Hippocampal formation (tissue), 2 donors: ENCODE measurements around the gene SNX33.
"Not testable (repeated sequence)": the region's sequence is repeated elsewhere in the genome, so short reads cannot be mapped to it uniquely, and the experiment has no call there.

Experiments used
- DNase-seq, 2 donors: peaks; one replicate each; lab custom pipeline; 2025; lab: John Stamatoyannopoulos, UW

Gene SNX33

DNA sequence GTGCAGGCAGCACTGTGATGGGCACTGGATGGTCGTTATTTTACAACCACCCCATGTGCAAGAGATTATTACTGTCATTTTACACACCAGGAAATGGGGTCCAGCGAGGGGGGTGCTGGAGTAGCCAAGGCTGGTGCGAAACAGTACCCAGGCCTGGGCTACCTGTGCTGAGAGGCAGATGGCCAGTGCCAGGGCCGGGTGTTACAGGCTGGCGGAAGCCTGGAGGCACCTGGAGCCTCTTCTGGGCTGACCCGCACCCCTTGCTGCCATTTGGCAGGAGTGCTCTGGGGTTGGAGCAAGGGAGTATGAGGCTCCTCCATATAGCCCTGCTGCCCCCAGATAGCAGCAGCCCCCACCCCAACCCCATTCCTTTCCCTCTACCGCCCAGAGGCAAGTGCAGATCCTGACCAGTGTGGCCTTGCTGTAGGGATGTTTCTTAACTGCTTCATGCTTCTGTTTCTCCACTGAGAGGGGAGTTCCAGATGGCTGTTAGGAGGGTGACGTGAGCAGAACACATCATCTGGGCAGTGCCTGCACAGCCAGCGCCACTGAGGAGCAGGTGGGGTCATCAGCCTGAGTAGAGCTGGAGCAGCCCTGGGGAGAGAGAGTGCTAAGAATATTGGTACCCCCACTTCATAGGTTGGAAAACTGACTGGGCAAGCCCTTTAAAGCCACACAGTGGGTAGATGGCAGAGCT, 15.3 kb downstream of the SNX33 start:
- DNase-seq: no peak

DNA sequence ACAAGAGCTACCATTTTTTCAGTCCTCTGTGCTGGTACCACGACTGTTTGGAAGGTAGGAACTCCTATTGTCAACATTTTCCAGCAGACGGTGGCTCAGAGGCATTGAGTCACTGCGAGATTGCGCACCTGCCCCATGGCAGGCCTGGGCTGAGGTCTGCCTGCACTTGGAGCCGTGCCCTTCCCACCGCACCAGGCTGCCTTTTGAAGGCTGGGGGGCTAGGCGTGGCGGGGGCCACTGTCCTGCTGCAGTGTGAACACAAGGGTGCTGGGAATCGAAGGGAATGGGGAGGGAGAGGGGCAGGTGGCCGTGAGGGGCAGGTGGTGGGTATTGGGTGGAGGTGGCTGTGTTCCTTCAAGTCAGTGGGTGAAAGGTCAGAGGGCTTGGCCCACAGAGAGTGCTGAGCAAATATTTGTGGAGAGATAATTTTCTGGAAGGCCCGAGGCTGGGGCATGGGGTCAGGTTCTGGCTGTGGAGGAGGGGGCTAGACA, 16.3 kb downstream of the SNX33 start:
- no peak for DNase-seq

DNA sequence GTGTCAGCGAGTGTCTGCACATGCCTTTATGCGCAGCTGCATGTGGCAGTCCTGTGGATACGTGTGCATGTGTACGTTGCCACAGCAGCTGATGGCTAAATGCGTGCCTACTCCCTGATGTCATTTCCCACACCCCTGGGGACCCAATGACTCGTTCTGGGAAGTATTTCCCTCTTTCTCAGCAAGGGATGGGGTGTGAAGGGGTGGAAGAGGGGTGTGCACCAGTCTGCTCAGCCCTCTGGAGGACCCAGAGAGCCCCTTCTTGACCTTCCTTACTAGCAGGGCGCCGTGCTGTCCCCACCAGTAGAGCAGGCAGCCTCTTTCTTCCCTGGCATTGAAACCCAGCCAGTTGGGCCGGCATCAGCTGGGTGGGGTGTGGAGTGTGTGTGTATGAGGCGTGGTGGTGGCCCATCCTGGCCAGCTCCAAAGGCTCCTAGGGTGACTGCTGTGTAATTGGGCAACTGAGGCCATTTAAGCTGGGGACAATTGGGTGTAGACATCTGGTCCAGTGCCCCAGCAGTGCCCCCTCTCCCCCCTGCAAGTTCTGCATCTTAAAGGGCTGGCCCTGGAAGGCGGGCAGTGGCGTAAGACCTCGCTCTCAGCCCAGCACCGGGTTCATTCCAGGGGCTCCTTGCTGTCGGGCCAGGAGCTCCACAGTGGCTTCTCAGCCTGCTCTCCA, 19.2 kb downstream of the SNX33 start:
- DNase-seq: no peak

DNA sequence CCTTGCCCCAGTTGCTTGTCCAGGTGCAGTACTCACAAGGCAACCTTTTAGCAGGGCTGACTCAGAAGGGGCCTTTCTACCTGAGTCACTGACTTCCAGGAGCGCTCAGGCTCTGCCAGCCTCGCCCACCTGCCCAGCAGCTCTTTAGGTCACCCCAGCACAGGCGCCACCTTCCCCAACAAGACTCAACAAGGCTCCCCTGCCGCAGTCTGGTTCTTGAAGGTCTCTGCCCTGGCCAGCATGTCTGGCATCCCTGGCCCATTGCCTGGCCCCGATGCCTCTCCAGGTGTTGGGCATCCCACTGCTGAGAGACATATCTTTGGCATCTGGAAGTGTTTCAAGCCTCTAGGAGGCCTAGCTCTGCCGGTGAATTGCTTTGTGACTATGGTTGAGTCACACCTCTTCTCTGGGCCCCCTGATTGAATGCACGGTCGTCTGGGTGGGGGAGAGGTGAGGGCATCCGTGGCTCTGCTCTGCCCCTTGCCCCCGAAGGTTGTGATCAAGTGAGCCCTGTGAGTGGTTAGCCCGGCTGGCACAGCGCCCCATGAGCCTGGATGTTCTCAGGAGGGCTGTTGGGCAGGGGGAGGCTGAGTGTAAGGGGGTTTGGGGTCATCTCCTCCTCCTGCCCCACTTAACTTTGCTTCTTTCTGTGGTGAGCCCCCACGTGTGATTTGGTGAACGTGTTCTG, 21.6 kb downstream of the SNX33 start:
- DNase-seq: no peak

DNA sequence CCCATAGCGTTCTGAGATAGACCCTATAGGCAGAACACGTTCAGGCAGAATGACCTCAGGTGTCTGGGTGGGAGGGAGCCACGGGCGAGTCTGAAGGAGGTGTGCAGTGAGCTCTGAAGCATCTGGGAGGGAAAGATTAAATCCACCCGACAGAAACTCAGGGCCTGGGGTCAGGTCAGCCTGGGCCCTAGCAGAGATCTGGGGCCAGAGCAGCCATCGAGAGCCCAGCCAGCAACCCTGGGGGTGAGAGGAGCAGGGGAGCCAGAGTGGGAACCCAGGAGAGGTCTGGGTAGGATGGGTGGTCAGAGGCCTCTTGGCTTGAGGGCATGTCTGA, 22.1 kb downstream of the SNX33 start:
- DNase-seq: no peak

DNA sequence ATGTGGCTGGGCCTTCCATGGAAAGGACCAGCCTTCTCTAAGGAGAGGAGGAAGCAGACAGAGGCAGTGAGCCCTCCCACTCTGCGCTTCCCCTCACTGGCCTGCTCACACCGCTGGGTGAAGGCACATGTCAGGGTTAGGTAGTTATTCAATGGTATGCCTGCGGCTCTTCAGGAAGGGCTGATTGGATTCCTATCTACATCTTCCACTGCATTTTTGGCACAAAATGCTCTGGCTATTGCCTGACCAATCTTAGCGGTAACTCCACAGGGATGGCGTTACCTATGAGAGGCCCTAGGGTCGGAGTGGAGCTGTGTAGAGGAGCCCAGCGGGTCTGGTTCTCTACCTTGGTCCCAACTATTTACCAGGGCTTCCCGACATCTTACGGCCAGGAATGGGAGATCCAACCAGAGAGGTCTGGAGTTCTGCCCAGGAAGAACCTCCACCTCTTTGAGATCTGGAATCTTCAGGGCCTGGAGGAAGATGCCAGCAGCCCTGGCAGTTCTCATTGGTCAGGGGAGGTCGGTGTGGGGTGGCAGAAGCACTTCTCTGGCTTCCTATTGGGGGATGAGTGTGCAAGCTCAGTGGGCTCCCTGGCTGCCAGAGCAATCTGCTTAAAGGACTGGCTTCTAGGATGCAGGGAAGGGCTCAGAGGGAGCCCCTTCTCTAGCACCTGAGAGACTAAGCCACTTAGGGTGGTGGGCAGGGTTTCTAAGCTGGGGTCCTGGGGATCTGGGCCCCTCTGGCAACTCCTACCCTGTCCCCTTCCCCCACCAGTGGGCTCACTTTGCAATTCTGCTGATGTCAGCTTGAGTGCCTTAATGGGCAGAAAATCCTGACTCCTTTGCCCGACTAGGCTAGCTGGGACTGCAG, 24.3 kb downstream of the SNX33 start:
- no peak for DNase-seq

DNA sequence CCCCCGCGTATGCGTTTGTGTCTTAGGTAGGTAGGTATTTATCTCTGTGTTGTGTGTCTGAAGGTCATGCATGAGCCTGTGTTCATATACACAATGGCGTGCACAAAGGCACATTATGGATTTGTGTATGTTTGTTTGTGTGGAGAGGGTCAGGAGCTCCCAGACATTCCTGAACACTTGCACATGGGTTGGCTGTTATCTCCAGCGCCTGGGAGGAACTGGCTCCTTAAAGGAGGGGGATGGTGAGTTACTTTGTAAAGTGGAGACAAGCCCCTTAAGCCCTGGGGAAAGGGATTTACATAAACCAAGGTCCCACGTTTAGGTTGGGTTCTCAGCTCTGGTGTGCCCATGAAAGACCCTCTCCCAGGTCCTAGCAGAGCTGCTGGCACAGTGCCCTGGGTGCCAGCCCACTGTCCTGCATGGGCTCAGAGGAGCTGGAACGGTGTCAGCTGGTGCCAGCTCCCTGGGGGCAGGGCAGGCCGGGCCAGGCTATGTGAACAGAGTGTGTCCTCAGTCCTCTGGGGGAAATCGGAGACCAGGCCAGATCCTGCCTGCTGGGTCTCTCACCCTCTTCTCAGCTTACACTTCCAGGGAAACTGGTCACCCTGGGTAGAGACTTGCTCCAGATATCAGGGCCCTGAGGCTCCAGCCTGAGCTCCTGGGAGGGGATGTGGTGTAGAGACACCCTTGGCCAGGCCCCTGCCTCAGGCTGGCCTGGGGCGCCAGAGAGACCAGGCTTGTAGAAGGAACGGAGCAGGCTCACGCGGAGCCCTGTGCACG, 25.1 kb downstream of the SNX33 start:
- DNase-seq: no peak

DNA sequence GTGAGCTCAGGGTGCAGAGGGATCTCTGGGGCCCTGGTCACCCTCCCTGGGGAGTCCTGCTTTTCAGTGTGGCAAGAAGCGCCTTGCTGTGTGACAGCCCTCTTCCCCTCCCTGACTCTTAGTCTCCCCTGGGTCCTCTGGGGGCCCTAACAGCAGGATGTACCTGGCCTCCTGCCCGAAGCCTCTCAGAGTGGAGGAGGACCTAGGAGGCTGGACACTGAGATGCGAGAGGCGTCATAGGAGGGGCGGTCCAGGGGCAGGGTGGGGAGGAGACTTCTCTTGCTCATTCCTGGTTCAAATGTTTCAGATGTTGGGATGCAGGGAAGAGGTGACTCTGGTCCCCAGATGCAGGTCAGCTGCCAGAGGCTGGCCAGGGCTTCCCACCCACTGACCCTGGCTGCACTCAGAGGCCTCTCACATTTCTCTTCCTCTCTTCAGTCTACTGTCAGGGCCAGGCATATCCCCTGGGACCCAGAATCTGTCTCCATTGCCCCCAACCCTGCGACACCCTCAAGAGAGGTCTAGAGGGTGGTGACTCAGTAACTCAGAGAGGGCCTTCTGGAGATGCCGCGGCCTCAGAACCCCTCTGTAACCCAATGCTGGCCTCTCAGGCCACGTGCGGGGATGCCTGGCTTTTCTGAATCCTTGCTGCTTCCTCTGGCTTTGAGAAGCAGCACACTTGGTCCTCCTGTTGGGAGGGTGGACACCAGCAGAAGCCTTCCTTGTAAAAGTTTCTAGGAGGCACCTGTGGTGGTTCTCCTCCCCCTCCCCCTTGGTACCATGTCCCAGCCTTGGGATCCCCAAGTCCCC, 25.9 kb downstream of the SNX33 start:
- DNase-seq: no peak

DNA sequence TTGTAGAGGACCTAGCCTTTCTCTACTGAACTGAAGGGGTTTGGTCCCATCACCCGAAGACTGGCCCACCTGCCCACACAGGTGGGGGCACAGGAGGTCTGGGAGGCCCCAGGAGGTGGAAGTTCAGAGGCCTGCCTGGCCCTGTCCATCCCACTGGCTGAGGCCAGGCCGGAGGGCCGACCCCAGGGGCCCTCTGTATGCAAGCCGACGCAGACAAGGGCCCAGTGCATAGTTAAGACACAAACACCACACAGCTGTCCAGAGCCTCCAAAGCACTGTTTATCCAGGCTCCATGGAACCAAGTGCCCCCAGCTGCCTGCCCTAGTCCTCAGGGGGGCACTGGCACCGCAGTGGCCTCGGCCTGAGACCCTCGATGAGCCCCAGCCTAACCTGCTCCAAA, 26.7 kb downstream of the SNX33 start:
- no peak for DNase-seq

DNA sequence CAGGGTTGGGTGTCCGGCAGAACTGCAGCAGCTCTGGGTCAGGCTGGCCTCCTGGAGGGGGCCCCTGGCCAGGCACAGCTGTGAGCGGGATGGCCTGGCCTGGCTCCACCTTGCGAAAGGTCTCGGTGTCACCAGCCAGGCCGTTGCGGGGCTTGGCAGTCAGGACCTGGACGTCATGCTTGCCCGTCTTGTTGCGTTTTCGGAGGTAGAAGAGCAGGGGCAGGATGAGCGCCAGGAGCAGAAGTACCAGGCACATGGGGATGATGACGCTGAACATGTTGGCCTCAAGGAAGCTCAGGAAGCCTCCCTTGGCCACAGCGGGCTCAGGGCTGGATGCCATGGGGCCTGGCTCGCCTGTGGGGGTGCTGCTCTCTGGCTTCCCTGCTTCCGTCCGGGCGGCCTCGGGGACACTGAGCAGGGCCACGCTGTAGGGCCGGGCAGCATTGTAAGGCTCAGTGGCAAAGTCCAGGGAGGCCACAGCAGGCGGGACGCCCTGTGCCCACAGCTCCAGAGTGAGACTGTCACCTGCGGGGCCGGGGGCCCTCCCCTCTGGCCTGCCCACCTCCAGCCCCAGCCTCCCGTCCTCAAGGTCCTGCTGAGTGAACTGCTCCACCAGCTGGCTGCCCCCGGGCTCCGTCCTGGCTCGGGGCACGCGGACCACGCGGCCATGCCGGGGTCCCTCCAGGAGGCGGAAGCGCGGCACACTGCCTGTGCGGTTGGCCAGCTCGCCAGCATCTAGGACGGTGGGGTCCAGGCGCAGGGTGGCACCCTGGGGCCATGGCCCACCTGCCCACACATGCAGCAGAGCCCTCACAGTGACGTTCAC, 28.1 kb downstream of the SNX33 start:
- DNase-seq: no peak

DNA sequence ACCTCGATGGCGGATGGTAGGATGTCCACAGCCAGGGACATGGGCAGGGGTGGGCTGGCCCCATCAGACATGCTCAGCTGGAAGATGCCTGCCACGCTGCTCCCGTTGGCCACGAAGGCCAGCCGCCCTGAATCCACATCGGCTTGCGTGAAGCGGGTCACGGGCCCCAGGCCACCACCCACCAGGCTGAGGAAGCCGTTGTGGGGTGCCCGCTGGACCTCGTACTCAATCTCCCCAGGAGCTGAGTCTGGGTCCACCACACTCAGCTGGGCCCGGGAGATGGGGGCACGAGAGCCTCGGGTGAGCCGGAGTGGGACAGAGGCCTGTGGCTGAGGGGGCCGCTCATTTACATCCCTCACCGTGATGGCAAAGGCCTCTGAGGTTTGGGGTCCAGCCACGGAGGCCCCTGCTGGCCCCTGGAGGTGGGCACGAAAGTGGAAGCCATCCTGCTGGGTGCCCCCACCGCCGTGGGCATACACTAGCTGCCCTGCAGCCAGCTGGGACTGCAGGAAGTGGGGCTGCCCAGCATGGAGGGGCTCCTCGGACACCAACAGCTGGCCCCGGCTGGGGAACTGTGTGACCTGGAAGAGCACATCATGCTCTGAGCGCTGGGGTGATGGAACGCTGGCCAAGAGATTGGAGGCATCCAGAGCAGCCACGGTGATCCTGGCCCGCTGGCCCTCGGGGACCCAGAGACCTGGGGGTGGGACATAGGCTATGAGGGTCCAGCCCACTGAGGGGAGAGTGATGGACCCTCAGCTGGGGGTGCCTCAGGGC, 29.2 kb downstream of the SNX33 start:
- DNase-seq: no peak

DNA sequence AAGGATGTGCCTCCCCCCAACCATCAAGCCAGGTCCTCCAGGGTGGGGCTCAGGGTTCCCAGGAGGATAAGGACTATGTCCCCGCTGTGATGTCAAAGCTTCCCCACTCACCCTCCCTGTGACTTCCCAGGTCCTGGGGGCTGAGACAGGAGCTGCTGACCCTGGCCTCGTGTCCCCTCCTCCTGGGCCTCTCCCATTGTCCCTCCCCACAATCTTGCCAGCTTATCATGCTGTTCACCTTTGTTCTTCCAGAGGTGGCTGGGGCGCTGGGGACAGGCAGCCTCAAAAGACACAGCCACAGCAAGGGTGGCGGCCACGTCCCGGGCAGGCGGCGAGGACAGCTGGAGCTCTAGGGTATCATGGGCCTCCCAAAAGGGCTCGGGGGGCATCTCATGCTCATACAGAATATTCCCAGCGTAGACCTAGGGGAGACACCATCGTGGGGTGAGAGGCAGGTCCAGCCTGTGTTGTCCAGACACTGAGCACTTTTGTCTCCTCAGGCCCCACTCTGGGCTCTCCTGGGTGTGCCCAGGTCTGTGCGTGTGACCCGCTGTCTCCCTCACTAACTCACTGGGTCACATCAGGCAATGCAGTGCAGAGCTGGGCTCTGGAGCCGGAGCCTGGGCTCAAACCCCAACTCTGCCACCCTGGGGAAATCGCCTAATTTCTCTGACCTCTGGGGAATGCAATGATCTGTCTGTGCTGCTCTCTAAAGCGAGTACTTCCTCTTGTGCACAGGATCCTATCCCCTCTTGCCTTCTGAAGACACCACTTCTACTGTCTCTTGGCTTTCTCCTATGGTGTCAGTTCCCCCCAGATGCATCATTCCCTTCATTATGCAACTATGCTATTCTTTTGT, 30.0 kb downstream of the SNX33 start:
- no peak for DNase-seq

DNA sequence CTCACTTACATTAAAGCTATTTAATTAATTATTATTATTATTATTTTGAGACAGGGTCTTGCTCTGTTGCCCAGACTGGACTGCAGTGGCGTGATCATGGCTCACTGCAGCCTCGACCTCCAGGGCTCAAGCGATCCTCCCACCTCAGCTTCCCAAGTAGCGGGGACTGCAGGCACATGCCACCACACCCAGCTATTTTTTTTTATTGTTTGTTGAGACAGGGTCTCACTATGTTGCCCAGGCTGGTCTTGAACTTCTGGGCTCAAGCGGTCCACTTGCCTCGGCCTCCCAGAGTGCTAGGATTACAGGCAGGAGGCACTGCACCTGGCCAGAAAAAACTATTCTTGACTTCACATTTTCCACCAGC, 30.6 kb downstream of the SNX33 start:
- DNase-seq: not testable (repeated sequence)

DNA sequence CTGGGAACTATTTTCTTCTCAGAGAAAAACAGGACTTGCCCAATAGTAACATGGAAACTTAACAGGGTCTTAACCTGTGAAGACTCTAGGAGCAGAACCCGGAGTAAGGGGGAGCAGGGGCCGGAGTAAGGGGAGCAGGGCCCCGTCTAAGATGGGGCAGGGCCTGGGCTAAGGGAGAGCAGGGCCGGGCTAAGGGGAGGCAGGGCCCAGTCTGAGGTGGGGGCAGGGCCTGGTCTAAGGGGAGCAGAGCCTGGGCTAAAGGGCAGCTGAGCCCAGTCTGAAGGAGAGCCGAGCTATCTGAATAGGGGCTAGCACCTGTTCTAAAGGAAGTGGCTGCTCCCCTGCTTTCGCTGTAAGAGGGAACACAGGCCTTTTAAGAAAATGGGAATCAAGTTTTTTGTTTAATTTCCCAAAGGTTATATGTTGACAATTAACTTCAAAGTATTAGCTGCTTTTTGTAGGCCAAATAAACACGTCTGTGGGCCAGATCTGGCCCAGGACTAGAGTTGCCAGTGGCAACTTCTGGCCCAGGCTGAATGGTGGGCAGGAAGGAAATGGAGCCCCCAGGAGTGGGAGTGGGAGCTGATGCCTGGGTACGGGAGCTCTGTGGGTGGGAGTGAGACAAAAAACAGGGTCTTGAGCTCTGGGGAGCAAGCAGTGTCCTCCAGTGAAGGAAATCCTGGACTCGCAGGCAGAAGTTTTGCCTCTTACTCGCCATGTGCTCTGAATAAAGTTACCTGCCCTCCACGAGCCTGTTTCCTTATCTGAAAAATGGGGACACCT, 32.5 kb downstream of the SNX33 start:
- no peak for DNase-seq

DNA sequence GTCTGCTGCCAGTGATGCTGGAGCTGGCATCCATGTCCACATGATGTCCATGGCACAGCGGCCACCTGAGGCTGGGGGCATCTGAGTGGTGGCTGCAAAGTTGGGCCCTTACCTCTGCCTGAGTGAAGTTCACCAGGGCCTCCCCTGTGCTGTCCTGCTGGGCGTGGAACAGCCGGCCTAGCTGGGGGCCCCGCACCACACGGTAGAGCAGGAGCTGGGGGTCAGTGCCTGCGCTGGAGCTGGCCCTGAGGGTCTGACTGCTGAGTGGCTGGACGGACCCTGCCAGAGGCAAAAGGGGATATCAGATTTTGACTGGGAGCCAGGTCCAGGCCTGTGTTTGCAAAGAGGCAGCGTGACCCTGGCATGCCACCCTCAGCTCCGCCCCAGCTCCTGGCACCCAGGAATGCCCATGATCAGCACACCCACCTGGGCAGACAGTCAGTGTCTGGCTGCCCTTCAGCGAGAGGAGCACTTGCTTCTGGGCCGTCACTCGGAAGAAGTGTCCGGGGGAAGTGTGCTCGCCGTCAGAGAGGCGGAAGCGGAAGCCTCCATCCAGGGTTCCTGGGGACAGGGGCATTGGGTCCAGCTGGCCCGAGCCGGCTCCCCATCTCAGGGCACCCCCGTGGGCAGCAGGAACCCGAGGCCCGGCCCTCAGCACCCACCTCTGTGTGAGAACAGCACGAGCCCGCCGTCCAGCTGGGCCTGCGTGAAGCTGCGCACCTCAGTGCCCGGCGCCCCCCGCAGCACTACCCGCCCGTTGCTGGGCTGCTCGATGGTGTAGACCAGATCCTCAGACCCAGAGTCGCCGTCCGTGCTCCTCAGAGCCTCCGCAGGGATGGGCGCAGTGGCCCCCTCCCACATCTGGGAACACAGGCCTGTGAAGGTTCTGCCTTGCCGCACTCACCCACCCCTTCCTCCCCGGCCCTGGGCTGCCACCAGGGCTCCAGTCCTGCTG, 34.7 kb downstream of the SNX33 start:
- DNase-seq: no peak
